ENCODE measurements around the gene DRC1. TPM values are rescaled to one million over a fixed set of nuclear protein-coding genes. Genes with fewer than 3 reads are reported as not detected.

DRC1 gene
- total RNA-seq, 1 donor from 2014 or later, result not detected

- no peak for DNase-seq
Observed at GRCh38 chr2:26493566-26493965, 91.8 kb downstream of the DRC1 start.

- DNase-seq, result no peak
Observed at GRCh38 chr2:26494199-26494598, 92.5 kb downstream of the DRC1 start.

GRCh38 chr2:26494891-26495290 is 93.2 kb downstream of the DRC1 start:
- no peak for DNase-seq

- DNase-seq, result no peak
Observed at GRCh38 chr2:26495705-26496297, 94.1 kb downstream of the DRC1 start.

- DNase-seq, result no peak
Observed at GRCh38 chr2:26500406-26500805, 98.7 kb downstream of the DRC1 start.

- DNase-seq, result no peak
Observed at GRCh38 chr2:26503231-26503880, 101.6 kb downstream of the DRC1 start.

- DNase-seq, result no peak
Observed at GRCh38 chr2:26504002-26504401, 102.3 kb downstream of the DRC1 start.

GRCh38 chr2:26506279-26506678 is 104.6 kb downstream of the DRC1 start:
- no peak for DNase-seq

Other genes with a start within 250 kb of the DRC1 start
- gene GAREM2, start 228.8 kb upstream of the DRC1 start, total RNA-seq, result 2.5 TPM
- 136 TPM for gene HADHA, start 157.3 kb upstream of the DRC1 start, total RNA-seq
- gene HADHB, start 157.0 kb upstream of the DRC1 start, total RNA-seq, result 112 TPM
- gene SELENOI, start 55.8 kb upstream of the DRC1 start, total RNA-seq, result 30.0 TPM
- gene ADGRF3, start 55.1 kb upstream of the DRC1 start, total RNA-seq, result not detected
- gene OTOF, start 76.2 kb downstream of the DRC1 start, total RNA-seq, result 0.69 TPM
- gene CIB4, start 239.4 kb downstream of the DRC1 start, total RNA-seq, result not detected

Data from skin of body (tissue), 2 donors.